Common myeloid progenitor, CD34-positive (primary cell): Measurements from ENCODE around the gene UBE2R2.
A peak's percentile ranks its signal among the peaks of the same experiment; 100 is the strongest.

Source experiments
- CTCF ChIA-PET: fragments of 350-600 bp; sonication (Branson Sonifier 250); formaldehyde crosslinking; loops from one replicate; lab custom pipeline; 2021; ENCODE audit warnings: antibody characterized with exemption; lab: Charles Lee
- POLR2A ChIA-PET: fragments of 350-600 bp; sonication (Branson Sonifier 250); formaldehyde crosslinking; loops from one replicate; lab custom pipeline; 2021; ENCODE audit warnings: antibody characterized with exemption; lab: Charles Lee
- DNase-seq, 3 donors: peaks; one replicate each; pipeline versions ENCODE4 v3.0.0 to v3.0.0-alpha.2; 2013
- H3K27ac ChIP-seq, 2 experiments: 1 replicate in 1 of 2; 2 replicates in 1 of 2; pipeline ENCODE4 v1.7.0; 2013; ENCODE audit warnings: inconsistent platforms in 2 of 2, low read length in 2 of 2, mild to moderate bottlenecking in 2 of 2, low read depth in 1 of 2, moderate library complexity in 1 of 2; ENCODE audit not compliant: severe bottlenecking in 2 of 2, insufficient read depth in 1 of 2, poor library complexity in 1 of 2
- H3K27me3 ChIP-seq, 5 experiments: replicated peaks in 2 of 5; 1 replicate in 3 of 5; 2 replicates in 2 of 5; pipeline versions ENCODE4 v1.6.1 to v1.7.0; 2013; ENCODE audit warnings: low read length in 4 of 5, mild to moderate bottlenecking in 2 of 5, moderate library complexity in 2 of 5, inconsistent platforms in 1 of 5; ENCODE audit not compliant: insufficient read depth in 5 of 5, control insufficient read depth in 4 of 5
- H3K36me3 ChIP-seq, 4 experiments: 1 replicate in 2 of 4; 2 replicates in 2 of 4; pipeline versions ENCODE4 v1.6.1 to v1.7.0; 2013; ENCODE audit warnings: low read length in 3 of 4, control low read depth in 1 of 4, mild to moderate bottlenecking in 1 of 4; ENCODE audit not compliant: control insufficient read depth in 4 of 4, insufficient read depth in 4 of 4
- H3K4me1 ChIP-seq, 4 experiments: 1 replicate in 3 of 4; 2 replicates in 1 of 4; pipeline versions ENCODE4 v1.6.1 to v1.7.1; 2013; ENCODE audit warnings: low read length in 3 of 4, mild to moderate bottlenecking in 3 of 4, control low read depth in 1 of 4, inconsistent platforms in 1 of 4, moderate library complexity in 1 of 4; ENCODE audit not compliant: control insufficient read depth in 4 of 4, insufficient read depth in 4 of 4; ENCODE audit errors: control extremely low read depth in 1 of 4
- H3K4me3 ChIP-seq, 7 experiments: 1 replicate in 4 of 7; 2 replicates in 3 of 7; pipeline versions ENCODE4 v1.5.1 to v1.7.0; 2013; ENCODE audit warnings: mild to moderate bottlenecking in 7 of 7, low read length in 6 of 7, moderate library complexity in 6 of 7, inconsistent platforms in 2 of 7, low read depth in 2 of 7, control low read depth in 1 of 7; ENCODE audit not compliant: insufficient read depth in 4 of 7, control insufficient read depth in 1 of 7; ENCODE audit errors: extremely low read depth in 1 of 7
- H3K9me3 ChIP-seq, 5 experiments: 1 replicate in 4 of 5; 2 replicates in 1 of 5; pipeline versions ENCODE4 v1.6.1 to v1.7.1; 2013; ENCODE audit warnings: low read length in 4 of 5, mild to moderate bottlenecking in 2 of 5, inconsistent platforms in 1 of 5, low read depth in 1 of 5, moderate library complexity in 1 of 5; ENCODE audit not compliant: control insufficient read depth in 4 of 5, insufficient read depth in 2 of 5; ENCODE audit errors: control extremely low read depth in 1 of 5
- WGBS: methylation state at CpG from one replicate; pipeline ENCODE4 v1.1.5; 2013; ENCODE audit not compliant: insufficient coverage; 5-methylcytosine and 5-hydroxymethylcytosine counted together

UBE2R2 gene

GRCh38 chr9:33924978-33925797 is 108.2 kb downstream of the UBE2R2 start:
- Histone ChIP-seq H3K27me3 (no peaks in the 10 kb centered on the region), H3K36me3 (peaks cover 24 to 95% (median 75%) of the 10 kb centered on the region in 4 experiments), H3K4me1 (no peaks in the 10 kb centered on the region), H3K4me3 (no peak overlapping the region), H3K27ac (no peak overlapping the region), H3K9me3 (no peaks in the 10 kb centered on the region)
- DNase-seq: peak; percentile 17 to 32 (median 22)
- ChIA-PET POLR2A (no interaction called here), CTCF (interaction anchor here (1.2 to 4.7 kb wide), 3 partner anchors 11 to 23 kb away, joined by 3 to 31 read pairs (median 5); no protein-coding TSS in a partner anchor)
- 91% methylated on average over 17 of the region's 17 CpGs for WGBS

- Histone ChIP-seq H3K27me3 (no peaks in the 10 kb centered on the region), H3K27ac (no peak overlapping the region), H3K4me1 (no peaks in the 10 kb centered on the region), H3K36me3 (peaks cover 28 to 92% (median 69%) of the 10 kb centered on the region in 4 experiments), H3K9me3 (no peaks in the 10 kb centered on the region), H3K4me3 (no peak overlapping the region)
- POLR2A ChIA-PET: no interaction called here
- DNase-seq: no peak
- WGBS: 96% methylated on average over 12 of the region's 17 CpGs
- CTCF ChIA-PET: interaction anchor here (0.8 to 4.7 kb wide), 2 partner anchors 9 to 13 kb away, joined by 3 to 31 read pairs; no protein-coding TSS in a partner anchor
Measured at GRCh38 chr9:33926746-33927485, 110.0 kb downstream of the UBE2R2 start.

GRCh38 chr9:33927694-33928093 is 110.7 kb downstream of the UBE2R2 start:
- ChIA-PET CTCF (interaction anchor here (1.5 kb wide), 1 partner anchor 15 kb away, joined by 5 read pairs; no protein-coding TSS in a partner anchor), POLR2A (no interaction called here)
- no peak overlapping the region for H3K4me3 ChIP-seq
- no peaks in the 10 kb centered on the region for H3K4me1 ChIP-seq
- H3K27ac ChIP-seq: no peak overlapping the region
- peaks cover 27 to 92% (median 73%) of the 10 kb centered on the region in 4 experiments for H3K36me3 ChIP-seq
- H3K27me3 ChIP-seq: no peaks in the 10 kb centered on the region
- no peaks in the 10 kb centered on the region for H3K9me3 ChIP-seq
- 98% methylated on average over 13 of the region's 15 CpGs for WGBS
- no peak for DNase-seq

- ChIA-PET CTCF (no interaction called here), POLR2A (no interaction called here)
- WGBS: 100% methylated on average over 1 of the region's 3 CpGs
Measured at GRCh38 chr9:33931326-33931725, 114.4 kb downstream of the UBE2R2 start.

GRCh38 chr9:33932078-33932807 is 115.3 kb downstream of the UBE2R2 start:
- no peak for DNase-seq
- H3K4me1 ChIP-seq: no peaks in the 10 kb centered on the region
- H3K9me3 ChIP-seq: no peaks in the 10 kb centered on the region
- CTCF ChIA-PET: interaction anchor here (2.3 kb wide), 1 partner anchor 10 kb away, joined by 18 read pairs; no protein-coding TSS in a partner anchor
- POLR2A ChIA-PET: no interaction called here
- peaks cover 28 to 85% (median 63%) of the 10 kb centered on the region in 4 experiments for H3K36me3 ChIP-seq
- H3K27me3 ChIP-seq: no peaks in the 10 kb centered on the region
- peak overlapping the region in 1 of 2 experiments; percentile 2 for H3K27ac ChIP-seq
- no peak overlapping the region for H3K4me3 ChIP-seq
- 96% methylated on average over 17 of the region's 20 CpGs for WGBS

More at GRCh38 chr9:33931326-33931725, 114.4 kb downstream of the UBE2R2 start:
- Histone ChIP-seq H3K36me3 (peaks cover 25 to 89% (median 69%) of the 10 kb centered on the region in 4 experiments), H3K4me1 (no peaks in the 10 kb centered on the region), H3K9me3 (no peaks in the 10 kb centered on the region), H3K27me3 (no peaks in the 10 kb centered on the region), H3K27ac (no peak overlapping the region), H3K4me3 (no peak overlapping the region)
- no peak for DNase-seq

GRCh38 chr9:33934188-33934878 is 117.4 kb downstream of the UBE2R2 start:
- ChIA-PET POLR2A (no interaction called here), CTCF (interaction anchor here (1.4 to 2.3 kb wide), 2 partner anchors 12 to 16 kb away, joined by 6 to 18 read pairs; no protein-coding TSS in a partner anchor)
- Histone ChIP-seq H3K4me3 (no peak overlapping the region), H3K9me3 (no peaks in the 10 kb centered on the region), H3K36me3 (peaks cover 33 to 75% (median 54%) of the 10 kb centered on the region in 4 experiments), H3K27me3 (no peaks in the 10 kb centered on the region), H3K27ac (no peak overlapping the region), H3K4me1 (no peaks in the 10 kb centered on the region)
- DNase-seq: no peak
- WGBS: 100% methylated on average over 2 of the region's 5 CpGs
